AG20443 (cell line): ENCODE results near the gene FHDC1.
A peak's percentile ranks its signal among the peaks of the same experiment; 100 is the strongest.
"Not testable (repeated sequence)": the region's sequence is repeated elsewhere in the genome, so short reads cannot be mapped to it uniquely, and the experiment has no call there.

Experiments used
- DNase-seq: peaks from one replicate; pipeline ENCODE4 v3.0.0; 2012; ENCODE audit warnings: low spot score, mixed read lengths

The FHDC1 gene, protein sequence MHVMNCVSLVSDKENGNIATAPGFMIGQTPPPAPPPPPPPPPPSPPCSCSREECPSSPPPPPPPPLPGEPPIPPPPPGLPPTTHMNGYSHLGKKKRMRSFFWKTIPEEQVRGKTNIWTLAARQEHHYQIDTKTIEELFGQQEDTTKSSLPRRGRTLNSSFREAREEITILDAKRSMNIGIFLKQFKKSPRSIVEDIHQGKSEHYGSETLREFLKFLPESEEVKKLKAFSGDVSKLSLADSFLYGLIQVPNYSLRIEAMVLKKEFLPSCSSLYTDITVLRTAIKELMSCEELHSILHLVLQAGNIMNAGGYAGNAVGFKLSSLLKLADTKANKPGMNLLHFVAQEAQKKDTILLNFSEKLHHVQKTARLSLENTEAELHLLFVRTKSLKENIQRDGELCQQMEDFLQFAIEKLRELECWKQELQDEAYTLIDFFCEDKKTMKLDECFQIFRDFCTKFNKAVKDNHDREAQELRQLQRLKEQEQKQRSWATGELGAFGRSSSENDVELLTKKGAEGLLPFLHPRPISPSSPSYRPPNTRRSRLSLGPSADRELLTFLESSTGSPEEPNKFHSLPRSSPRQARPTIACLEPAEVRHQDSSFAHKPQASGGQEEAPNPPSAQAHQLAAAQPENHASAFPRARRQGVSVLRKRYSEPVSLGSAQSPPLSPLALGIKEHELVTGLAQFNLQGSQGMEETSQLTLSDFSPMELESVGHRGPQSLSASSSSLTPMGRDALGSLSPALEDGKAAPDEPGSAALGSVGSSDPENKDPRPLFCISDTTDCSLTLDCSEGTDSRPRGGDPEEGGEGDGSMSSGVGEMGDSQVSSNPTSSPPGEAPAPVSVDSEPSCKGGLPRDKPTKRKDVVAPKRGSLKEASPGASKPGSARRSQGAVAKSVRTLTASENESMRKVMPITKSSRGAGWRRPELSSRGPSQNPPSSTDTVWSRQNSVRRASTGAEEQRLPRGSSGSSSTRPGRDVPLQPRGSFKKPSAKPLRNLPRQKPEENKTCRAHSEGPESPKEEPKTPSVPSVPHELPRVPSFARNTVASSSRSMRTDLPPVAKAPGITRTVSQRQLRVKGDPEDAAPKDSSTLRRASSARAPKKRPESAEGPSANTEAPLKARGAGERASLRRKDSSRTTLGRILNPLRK

DNA sequence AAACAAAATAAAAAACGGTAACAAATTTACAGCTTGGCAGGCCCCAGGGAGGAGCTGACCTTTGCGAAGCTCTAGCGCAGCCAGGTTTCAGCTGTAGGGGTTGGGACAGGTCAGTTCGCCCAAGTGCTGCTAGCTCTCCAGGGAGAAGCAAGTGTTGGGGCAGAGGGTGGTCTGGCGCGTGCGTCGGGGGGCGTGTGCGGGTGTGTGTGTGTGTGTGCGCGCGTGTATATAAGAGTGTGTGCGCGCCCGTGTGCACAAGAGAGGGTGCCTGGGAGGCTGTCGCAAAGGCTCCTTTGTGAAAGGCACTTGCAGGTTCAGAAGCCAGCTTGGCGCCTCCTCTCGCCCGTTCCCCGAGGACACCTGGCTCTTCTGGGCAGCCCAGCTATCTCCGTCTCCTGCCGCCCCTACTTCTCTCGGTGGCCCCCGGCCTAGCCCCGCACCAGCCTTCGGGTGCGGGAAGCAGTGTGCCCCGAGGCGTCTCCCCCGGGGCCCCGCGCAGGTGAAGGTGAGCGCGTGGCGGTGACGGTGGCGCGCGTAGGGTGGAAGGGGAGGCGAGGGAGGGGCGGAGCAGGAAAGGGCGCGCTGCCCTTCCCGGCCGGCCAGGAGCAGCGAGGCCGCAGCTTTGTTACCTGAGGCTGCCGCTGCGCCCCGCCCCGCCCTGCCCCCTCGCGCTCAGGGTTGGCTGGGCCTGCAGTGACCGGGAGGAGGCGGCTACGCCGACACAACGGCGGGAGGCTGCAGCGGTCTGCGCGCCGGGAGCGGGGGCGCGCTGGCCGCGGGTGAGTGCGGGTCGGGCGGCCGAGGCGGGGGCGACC, at the start of gene FHDC1:
Gene FHDC1 (plus strand): TSS at position 693 of the 815 bp plus-strand sequence. CDS start 6,735 bp downstream, outside the sequence.
- DNase-seq: peak; percentile 51

DNA sequence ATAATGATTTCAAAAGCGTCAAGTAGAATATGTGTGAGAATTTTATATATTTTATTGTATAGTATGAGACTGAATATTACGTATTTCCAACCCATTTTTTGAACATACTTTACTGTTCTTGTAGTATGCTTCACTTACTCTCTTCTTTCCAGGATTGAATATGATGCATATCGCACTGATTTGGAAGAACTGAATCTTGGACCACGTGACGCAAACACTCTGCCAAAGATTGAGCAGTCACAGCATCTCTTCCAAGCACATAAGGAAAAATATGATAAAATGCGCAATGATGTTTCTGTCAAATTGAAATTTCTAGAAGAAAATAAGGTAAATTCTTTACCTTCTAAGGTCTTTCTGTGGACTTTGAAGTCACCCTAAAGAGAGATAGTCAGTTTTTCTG, 48.1 kb upstream of the FHDC1 start:
- no peak for DNase-seq

DNA sequence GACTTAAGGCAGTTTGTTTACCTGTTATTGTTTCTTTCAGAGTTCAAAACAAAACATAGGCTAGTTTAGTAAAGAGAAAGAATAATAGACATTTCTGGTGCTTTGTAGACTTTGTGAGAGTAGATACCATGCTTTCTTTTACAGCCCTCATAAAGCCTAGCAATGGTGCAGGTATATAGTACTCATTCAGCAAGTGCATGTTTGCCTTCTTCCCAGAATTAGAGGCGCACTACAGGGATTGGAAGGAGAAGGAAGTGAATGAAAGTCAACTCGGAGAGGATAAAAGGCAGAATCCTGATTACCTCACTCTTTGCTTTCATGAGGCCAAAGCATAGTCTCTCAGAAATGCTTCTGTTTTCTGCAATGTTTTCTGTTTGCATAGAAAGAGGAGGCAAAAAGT, 43.1 kb upstream of the FHDC1 start:
- DNase-seq: no peak

DNA sequence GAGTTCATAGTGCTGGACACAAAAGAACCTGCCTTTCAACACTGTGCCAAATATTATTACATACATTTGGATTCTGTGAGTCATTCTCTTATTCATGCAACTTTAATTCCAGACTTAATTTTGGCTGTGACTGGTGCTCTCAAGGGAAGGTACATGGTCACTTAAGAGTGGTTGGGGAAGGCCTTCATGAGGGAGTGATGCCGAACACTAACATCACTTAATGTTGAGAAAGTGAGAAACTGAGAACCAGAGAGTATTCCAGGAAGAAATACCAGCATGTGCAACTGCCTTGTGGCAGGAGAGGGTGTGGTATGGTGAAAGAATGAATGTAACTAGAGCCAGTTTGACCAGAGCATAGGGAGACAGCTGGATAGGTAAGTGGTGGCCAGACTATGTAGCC, 41.5 kb upstream of the FHDC1 start:
- peak; percentile 36 for DNase-seq

DNA sequence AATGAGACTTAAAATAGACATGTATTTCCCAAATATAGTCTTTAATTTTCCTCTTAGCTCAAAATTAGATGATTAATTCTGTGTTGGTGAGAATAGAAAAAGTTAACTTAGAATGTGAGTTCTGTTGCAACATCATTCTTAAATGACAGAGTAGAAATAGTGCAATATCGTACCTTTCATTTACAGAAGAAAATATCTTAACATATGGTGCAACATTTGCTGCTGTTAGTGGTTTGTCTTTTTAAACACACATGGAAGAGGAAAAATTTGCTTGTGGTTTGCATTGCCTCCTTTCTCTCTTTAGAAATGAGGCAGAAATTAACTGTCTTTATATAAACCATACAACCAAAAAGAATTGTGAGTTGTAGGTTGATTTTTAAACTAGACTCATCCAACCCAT, 39.3 kb upstream of the FHDC1 start:
- peak; percentile 6 for DNase-seq

DNA sequence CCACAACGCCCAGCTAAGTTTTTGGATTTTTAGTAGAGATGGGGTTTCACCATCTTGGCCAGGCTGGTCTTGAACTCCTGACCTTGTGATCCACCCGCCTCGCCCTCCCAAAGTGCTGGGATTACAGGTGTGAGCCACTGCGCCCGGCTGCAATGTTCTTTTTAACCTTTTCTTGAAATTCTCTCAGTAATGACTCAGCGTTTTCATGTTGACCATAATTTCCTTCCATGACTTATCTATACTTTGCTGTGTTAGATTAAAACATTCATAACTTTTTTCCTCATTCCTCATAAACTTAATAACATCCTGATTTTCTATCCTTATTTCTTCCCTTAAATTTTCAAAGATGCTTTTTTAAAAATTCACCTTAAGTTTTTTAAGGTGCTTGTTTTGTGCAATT, 38.0 kb upstream of the FHDC1 start:
- DNase-seq: not testable (repeated sequence)

DNA sequence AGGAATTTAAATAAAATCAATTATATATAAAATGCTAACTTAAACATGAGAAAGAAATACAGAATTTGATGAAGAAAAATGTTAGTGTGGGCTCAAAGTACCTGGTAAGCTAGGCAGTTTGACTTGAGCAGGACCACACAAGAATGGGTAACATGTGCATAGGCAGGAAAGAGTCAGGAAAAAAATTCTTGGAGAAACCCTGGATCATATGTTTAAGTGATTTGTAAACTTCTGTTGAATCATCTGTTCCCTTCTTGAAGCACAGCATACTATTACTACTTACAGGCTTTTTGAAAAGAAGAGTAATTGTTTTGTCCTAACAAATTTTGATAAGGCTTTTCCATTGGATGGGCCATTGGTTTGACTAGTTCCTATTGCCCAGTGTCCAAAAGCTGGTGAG, 37.5 kb upstream of the FHDC1 start:
- DNase-seq: no peak

DNA sequence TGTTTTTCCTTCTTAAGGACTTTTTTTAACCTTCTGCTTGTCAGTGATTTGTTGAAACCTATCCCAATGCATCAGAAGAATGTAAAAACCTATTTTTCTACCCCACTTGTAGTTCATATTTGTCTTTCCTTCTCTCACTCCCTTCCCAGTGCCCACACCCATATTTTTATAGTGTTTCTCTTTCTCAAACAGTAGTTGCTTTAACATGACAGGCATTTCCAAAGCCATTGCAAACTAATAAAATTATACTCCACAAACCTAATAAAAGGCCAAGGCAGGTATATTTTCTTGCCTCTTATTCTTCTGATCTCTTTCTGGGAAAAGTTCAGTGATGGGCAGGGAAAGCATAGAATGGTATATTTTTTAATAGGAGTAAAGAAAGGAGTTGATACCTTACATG, 35.7 kb upstream of the FHDC1 start:
- no peak for DNase-seq

DNA sequence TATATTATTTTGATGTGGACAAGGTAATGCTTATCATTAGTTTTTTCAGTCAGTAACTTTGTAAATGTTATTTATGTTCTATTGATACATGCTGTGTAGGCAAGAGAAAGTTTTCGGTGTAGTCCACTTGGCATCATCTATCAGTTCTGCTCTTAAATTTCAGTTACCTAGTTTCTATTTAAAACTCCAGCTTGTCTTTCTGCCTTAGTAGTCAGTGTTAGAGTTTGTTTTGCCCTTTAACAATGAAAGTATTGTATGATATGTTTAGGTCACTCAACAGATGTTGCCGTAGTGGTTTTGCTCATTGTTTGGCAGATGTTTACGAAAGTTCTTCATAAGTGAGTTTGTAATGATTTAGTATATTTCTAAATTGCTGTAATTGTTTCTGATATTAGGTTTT, 34.9 kb upstream of the FHDC1 start:
- no peak for DNase-seq

DNA sequence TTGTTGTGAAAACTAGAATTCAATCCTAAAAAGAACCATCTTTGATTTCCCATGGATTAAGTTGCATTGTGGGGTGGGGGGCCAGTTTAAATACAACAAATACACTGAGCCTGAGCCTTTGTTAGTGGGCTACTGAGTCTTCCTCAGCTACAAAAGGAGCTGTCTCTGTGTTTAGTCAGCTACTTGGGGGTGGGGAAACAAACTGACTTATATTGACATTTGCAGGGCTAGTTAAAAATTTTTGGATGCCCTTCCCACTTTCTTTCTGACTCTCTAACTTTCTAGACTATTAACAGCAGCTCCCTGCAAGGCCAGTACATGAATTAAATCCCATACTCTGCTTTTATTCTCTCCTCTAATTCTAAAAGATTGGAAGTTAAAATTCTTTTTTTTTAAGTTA, 32.5 kb upstream of the FHDC1 start:
- no peak for DNase-seq

DNA sequence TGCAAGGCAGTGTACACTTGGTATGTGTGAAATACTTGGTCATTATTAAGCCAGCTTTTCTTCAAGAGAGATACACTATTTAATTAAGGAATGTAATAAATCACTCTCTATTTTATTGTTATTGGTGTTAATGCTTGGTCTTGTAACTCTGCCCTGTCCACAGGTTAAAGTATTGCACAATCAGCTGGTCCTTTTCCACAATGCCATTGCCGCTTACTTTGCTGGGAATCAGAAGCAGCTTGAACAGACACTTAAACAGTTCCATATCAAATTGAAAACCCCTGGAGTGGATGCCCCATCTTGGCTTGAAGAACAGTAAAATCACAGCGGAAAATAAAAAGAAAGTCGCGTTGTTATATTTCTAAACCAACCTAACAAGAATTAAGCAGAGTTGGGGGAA, 26.2 kb upstream of the FHDC1 start:
- DNase-seq: no peak

DNA sequence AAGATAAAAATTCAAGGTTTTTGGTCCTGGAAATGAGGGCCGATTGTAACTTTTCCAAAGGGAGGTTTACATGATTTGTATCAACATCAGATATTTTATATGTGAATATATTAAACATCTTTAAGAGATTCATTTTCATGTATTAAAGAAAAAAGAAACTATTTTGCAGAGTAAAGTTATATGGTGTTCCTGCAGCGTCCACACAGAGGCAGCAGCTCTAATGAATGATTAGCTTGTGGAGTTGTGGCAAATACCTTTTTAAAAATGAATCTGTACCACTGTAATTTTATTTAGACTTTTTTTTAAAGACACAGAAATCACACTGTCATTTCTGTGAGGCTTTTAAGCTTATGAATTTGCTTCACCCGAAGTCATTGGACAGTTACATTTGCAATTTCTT, 25.6 kb upstream of the FHDC1 start:
- no peak for DNase-seq

DNA sequence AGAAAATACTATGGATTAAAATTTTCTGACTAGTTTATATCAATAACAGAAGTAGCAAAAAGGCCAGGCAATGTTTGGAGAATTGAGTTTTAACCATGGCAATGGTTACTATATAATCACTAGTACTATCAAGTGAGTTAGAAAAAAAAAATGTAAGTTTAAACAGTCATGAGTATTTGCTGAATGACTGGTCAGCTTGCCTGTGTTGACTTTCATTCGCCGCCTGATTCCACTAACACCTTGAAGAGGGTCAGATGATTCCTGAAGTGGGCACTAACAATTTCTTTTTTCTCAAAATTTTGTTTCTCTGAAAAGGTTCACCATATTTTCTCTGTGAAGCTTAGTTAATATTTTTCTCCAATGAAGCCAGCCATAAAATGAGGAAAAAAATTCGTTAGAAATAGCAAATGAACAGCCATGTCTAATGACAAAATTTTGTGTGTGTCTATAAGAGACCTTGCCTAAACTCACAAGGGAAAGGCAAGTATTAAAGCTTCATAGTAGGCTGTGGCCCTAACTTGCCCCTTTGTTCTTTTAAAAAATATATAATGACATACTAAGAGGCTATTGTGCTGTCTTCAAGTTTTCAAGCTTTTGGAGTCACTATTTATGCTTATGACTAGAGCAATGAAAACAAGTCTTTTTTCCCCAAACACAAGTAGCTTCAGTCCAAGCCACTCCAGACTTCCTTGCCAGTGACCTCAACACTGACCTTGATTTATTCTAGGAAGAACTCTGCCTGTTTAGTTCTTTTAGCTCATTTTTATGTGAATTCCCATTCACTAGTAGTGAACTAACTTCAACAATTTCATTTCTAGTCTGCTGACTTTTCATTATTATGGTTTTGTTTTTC, 18.4 kb upstream of the FHDC1 start:
- no peak for DNase-seq

DNA sequence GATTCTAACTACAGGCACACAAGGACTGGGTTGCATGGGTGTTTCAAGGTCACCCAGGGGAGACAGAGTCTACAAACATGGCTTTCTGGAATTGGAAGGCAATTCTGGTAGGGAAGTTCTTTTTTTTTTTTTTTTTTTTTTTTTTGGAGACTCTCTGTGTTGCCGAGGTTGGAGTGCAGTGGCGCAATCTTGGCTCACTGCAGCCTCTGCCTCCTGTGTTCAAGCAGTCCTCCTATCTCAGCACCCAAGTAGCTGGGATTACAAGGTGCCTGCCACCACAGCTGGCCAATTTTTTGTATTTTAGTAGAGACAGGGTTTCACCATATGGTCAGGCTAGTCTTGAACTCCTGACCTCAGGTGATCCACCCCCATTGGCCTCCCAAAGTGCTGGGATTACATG, 16.3 kb upstream of the FHDC1 start:
- no peak for DNase-seq

DNA sequence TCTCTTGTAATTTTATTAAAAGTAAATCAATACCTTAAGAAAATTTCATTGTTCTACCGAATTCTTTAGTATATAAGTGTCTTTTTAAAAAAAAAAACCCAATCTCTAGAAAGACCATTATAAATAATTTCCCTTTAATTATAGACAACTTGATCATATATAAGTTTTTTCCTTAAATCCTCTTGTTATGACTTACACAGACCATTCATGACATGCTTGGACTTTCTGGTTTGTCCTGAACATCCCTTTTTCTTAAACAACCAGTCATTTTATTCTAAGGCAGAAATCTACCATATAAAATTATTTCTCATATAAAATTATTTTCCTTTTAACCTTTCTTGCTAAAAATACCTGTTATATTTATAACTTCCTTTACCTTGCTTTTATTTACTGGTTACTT, 15.4 kb upstream of the FHDC1 start:
- no peak for DNase-seq

DNA sequence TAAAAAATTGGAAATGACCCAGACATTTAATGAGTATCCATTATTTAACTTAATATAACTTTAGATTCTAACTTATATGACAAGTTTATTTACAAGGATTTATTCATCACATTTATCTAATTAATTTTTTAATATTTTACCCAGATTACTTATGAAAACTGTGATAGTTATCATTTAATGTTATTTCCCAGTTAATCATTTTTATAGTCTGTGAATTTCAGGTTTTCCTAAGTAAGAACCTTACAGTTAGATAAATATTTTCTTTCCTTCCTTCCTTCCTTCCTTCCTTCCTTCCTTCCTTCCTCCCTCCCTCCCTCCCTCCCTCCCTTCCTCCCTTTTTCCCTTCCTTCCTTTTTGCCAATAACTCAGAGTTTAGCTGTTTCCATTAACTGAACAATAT, 14.8 kb upstream of the FHDC1 start:
- DNase-seq: no peak

DNA sequence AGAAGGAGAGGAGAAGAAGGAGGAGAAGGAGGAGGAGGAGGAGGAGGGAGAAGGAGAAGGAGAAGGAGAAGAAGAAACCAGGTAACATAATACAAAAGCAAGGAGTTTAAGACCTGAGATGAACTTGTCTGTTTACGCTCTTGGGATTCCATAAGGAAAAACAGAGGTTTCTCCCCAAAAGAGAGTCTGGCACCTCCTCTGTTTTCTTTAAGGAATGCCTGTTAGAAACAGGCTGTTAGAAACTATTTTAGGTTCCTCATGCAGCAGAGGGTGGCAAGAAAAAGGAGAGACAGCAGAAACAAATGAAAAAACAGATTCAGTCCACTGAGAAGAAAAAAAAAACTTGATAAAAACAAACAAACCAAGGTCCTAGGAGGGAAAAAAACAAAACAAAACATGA, 10.3 kb upstream of the FHDC1 start:
- no peak for DNase-seq

DNA sequence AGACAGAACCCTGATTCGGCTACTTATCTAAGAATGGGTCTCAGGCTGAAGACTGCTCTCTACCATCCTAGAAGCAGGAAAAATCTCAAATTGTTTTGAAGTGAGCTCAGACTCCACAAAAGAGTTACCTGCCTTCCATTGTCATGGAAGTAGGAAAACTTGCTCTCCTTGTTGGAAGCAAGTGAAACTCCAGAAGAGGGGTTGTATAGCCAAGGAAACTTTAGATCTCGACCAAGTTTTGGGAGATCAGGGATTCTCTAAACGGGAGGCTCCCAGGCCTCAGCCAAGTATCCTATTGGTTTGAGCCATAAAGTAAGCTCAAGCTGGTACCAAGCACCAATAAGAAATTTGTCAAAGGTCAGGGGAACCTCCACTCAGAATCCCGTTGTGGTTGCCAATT, 9.2 kb upstream of the FHDC1 start:
- no peak for DNase-seq

DNA sequence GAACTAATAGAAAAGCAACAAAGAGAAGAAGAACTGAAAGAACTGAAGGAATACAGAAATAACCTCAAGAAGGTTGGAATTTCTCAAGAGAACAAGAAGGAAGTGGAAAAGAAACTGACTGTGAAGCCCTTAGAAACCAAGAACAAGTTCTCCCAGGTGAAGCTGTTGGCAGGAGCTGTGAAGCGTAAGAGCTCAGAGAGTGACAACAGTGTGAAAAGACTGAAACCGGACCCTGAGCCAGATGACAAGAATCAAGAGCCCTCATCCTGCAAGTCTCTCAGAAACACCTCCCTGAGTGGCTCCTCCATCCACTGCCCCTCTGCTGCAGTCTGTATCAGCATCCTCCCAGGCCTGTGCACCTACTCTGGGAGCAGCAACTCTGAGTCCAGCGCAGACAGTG, 8.4 kb upstream of the FHDC1 start:
- no peak for DNase-seq

DNA sequence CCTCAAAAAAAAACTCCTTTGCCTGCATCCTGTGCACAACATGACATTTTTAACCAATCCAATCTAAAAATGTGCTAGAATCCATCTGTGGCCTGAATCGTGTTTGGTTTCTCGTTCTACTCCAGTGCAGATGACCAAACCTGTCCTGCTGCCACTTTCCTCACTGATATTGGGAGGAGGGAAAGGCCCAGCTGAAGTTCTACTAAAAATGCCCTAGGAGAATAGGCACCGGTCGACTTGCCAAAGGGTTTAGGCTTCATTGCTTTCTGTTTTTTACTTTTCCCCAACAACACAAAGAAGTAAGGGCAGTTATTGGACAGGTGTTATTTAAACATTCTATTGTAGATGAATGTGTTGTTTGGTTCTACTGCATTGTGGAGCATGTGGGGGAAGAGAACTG, 7.8 kb upstream of the FHDC1 start:
- DNase-seq: no peak

DNA sequence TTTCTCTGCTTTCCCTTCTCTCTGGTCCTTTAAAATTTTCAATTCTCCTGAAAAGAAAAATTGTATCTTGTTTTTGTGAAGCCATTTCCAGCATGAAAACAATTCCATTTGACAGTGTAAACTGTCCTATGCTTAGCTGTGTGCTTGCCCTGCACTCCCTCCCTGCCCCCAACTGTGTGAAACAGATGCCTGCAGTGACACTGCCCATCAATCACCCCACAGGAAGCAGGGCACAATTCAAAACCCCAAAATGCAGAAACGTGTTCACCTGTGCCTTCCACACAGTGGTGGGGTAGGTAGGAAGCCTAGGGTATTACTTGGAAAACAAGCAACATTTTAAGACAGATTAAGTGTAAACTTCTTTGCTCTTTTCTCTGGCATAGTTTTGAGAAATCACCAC, 6.2 kb upstream of the FHDC1 start:
- no peak for DNase-seq
